ENCODE measurements around the gene AOX1. TPM values are rescaled to one million over a fixed set of nuclear protein-coding genes. Genes with fewer than 3 reads are reported as not detected.

AOX1 gene
- total RNA-seq, 4 donors from 2014 or later = 13.8 to 52.6 (median 33.8) TPM

- TF ChIP-seq POLR2A (IDR thresholded peaks at IDR 0.05) (no peak), CTCF (IDR thresholded peaks at IDR 0.05) (no peak)
- intact Hi-C loops (cut with DNase I; ENCODE audit: low total_unique reads) = no loop called here
- no peak overlapping the region for H3K4me3 ChIP-seq
- no peaks in the 10 kb centered on the region for H3K27me3 ChIP-seq
- DNase-seq = no peak
- no peaks in the 10 kb centered on the region for H3K9me3 ChIP-seq
- no peaks in the 10 kb centered on the region for H3K4me1 ChIP-seq
- no peak overlapping the region for H3K27ac ChIP-seq
- H3K36me3 ChIP-seq = no peaks in the 10 kb centered on the region
These were observed 83.5 kb downstream of the AOX1 start for GRCh38 chr2:200669308-200669707.

DNA sequence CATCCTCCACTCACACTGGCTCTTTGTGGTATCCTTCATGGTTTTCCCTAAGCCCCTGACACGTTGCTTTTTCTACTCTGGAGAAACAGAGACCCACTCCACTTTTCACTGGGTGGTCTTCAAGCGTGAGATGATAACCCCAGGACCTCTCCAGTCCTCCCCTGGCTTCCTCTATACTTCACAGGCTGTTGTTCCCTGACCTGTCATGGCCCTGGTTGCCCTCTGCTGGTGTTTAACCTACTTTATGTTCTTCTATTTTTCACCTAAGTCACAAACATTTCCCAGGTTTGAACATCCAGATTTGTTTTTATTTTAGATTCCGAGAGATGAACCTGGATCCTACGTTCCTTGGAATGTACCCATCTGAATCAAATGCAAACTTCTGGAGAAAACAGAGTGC is 84.5 kb downstream of the AOX1 start:
- TF ChIP-seq CTCF (IDR thresholded peaks at IDR 0.05) (no peak), POLR2A (IDR thresholded peaks at IDR 0.05) (no peak)
- H3K4me1 ChIP-seq = no peaks in the 10 kb centered on the region
- H3K36me3 ChIP-seq = no peaks in the 10 kb centered on the region

GRCh38 chr2:200670751-200671150 is 84.9 kb downstream of the AOX1 start:
- intact Hi-C loops (cut with DNase I; ENCODE audit: low total_unique reads) = no loop called here
- H3K36me3 ChIP-seq = no peaks in the 10 kb centered on the region
- H3K4me3 ChIP-seq = no peak overlapping the region
- no peak overlapping the region for H3K27ac ChIP-seq
- no peaks in the 10 kb centered on the region for H3K27me3 ChIP-seq
- no peaks in the 10 kb centered on the region for H3K4me1 ChIP-seq
- no peaks in the 10 kb centered on the region for H3K9me3 ChIP-seq
- TF ChIP-seq POLR2A (IDR thresholded peaks at IDR 0.05) = no peak
- no peak for TF ChIP-seq CTCF (IDR thresholded peaks at IDR 0.05)
- no peak for DNase-seq

More for the DNA sequence above, 84.5 kb downstream of the AOX1 start:
- DNase-seq = no peak
- intact Hi-C loops (cut with DNase I; ENCODE audit: low total_unique reads) = no loop called here
- Histone ChIP-seq H3K9me3 (no peaks in the 10 kb centered on the region), H3K27me3 (no peaks in the 10 kb centered on the region), H3K4me3 (no peak overlapping the region), H3K27ac (no peak overlapping the region)

DNA sequence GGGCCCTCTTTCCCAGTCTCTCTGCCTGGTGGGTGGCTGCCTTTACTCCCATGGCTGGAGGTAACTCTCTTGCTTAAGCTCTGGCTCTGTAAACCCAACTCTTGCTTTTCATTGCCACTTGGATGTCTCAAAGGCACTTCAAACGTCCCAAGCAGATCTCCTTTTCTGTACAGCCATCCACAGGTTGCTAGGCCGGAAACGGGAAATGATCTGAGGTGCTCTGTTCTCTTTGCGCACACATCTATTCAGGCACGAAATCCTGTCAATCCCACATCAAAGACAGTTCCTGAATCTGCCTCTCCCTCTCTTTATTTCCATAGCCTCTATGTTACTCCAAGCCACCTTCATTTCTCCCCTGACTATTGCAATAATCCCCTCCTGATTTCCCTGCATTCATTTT is 87.4 kb downstream of the AOX1 start:
- H3K27ac ChIP-seq = no peak overlapping the region
- no peak overlapping the region for H3K4me3 ChIP-seq
- intact Hi-C loops (cut with DNase I; ENCODE audit: low total_unique reads) = no loop called here
- no peaks in the 10 kb centered on the region for H3K36me3 ChIP-seq
- H3K9me3 ChIP-seq = no peaks in the 10 kb centered on the region
- H3K27me3 ChIP-seq = no peaks in the 10 kb centered on the region
- H3K4me1 ChIP-seq = no peaks in the 10 kb centered on the region
- no peak for TF ChIP-seq POLR2A (IDR thresholded peaks at IDR 0.05)
- no peak for TF ChIP-seq CTCF (IDR thresholded peaks at IDR 0.05)
- DNase-seq = no peak

DNA sequence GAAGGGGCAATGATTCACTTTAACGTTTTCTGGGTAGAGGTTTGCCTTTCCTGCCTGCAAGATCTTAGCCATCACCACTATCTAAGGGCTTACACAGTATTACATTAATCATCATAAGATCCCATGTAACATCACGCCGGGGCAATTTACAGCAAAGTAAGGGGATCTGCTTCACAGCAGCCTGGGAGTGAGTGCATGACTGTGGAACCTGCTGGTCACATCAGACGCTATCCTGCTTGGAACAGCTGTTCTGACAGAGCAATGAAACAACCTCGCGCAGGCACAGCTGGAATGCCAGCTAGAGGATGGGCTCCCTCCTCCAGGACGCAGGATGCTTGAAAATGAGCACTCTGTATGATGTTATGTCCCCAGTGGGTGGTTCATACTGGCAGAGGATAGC is 89.0 kb downstream of the AOX1 start:
- Histone ChIP-seq H3K36me3 (no peaks in the 10 kb centered on the region), H3K4me3 (no peak overlapping the region), H3K27ac (no peak overlapping the region), H3K27me3 (no peaks in the 10 kb centered on the region), H3K4me1 (no peaks in the 10 kb centered on the region), H3K9me3 (no peaks in the 10 kb centered on the region)
- no peak for DNase-seq
- TF ChIP-seq POLR2A (IDR thresholded peaks at IDR 0.05) (no peak), CTCF (IDR thresholded peaks at IDR 0.05) (no peak)
- intact Hi-C loops (cut with DNase I; ENCODE audit: low total_unique reads) = no loop called here

All from uterus (tissue), 4 donors.